H4 (cell line): Measurements from ENCODE around the gene KIF1B. TPM values are rescaled to one million over a fixed set of nuclear protein-coding genes. Genes with fewer than 3 reads are reported as not detected.

ENCODE experiments used
- DNase-seq: peaks from one replicate; pipeline ENCODE4 v3.0.0-alpha.2; 2015; ENCODE audit warnings: low spot score
- total RNA-seq: library from RNA; depleted of rRNA; stranded (reverse); fragments of >200 nt; shearing (Covaris generic); gene quantifications from 2 replicates; pipeline ENCODE4 v1.2.3, GENCODE V29; 2014

The KIF1B gene
- total RNA-seq, 1 experiment from 2014 or later = 11.4 TPM

- DNase-seq = no peak
These were observed 73.1 kb downstream of the KIF1B start for GRCh38 chr1:10283318-10283984.

GRCh38 chr1:10286244-10286643, 75.9 kb downstream of the KIF1B start:
- no peak for DNase-seq

GRCh38 chr1:10287023-10287645, 76.8 kb downstream of the KIF1B start:
- DNase-seq = no peak

- DNase-seq = no peak
These were observed 77.8 kb downstream of the KIF1B start for GRCh38 chr1:10288029-10288615.

GRCh38 chr1:10291705-10292104, 81.3 kb downstream of the KIF1B start:
- DNase-seq = no peak

DNA sequence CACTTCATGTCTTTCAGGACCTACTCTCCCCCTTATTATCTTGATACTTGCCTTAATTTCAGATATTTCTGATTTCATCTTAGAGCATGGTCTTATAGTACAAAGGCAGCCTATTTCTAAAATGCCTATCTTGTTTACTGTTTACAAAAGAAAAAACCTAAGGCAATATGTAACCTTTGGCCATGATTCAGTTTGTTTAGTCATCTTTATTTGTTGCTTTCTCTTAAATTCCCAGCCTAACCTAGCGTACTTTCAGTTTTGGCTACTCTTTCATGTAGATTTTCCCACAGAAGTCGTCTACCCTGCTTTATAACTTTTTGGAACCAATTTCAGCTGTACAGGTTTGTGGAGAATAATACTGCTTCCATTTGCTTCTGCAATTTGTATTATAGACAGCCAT, 81.8 kb downstream of the KIF1B start:
- peak; percentile 21 for DNase-seq

- no peak for DNase-seq
These were observed 85.2 kb downstream of the KIF1B start for GRCh38 chr1:10295481-10296085.

- DNase-seq = no peak
These were observed 88.8 kb downstream of the KIF1B start for GRCh38 chr1:10299151-10299550.

- no peak for DNase-seq
These were observed 92.0 kb downstream of the KIF1B start for GRCh38 chr1:10302416-10302815.

- no peak for DNase-seq
These were observed 93.9 kb downstream of the KIF1B start for GRCh38 chr1:10304295-10304694.

- no peak for DNase-seq
These were observed 96.1 kb downstream of the KIF1B start for GRCh38 chr1:10306435-10306834.

DNA sequence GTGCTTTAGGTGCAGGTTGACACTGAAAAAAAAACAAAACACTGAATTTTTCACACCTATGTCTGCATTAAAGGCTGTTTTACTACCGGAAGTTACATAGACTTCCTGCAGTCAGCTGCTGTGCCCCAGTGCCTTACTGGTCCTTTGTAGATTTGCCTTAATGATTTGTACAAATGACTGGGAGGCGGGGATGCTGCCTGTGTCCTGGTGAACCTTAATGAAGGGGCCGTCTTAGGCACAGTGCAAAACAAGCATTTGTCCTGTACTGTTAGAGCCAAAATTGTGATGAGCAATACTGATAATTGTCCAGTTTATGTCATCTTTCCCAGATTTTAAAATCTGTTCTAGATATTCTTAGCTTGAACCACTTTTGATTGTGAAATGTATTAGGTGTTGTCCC, 97.6 kb downstream of the KIF1B start:
- no peak for DNase-seq

GRCh38 chr1:10309243-10310011, 99.1 kb downstream of the KIF1B start:
- DNase-seq = no peak

DNA sequence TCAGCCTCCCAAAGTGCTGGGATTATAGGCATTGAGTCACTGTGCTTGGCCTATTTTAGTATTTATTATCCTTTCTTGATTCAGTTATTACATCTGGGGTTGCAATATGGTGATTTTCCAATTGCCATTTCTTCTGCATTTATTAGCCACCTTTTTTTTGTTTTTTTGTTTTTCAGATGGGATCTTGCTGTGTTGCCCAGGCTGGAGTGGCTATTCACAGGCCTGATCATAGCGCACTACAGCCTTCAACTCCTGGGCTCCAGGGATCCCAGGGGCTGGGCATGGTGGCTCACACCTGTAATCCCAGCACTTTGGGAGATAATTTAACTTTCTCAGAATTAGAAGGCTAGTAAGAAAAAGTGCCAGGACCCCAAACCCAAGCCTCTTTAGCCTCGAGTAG, 106.4 kb downstream of the KIF1B start:
- DNase-seq = no peak

- DNase-seq = no peak
These were observed 109.4 kb downstream of the KIF1B start for GRCh38 chr1:10319750-10320149.

DNA sequence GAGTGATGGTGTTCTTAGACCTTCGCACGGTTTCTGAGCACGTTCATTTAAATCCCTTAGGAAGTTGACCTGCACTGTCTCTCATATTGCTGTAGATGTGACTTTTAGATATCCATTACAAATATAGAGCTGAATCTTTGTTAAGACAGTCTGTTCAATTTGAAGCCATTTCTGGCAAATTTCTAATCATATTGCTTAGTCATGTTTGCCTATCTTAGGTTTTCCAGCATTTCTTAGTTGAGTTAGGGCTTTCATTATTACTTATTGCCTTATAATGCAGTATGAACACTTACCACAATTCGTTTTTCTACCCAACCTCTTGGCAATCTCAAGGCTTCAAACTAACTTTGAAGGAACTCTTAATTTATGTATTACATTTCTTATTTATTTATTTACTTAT, 110.0 kb downstream of the KIF1B start:
- no peak for DNase-seq

GRCh38 chr1:10322821-10323220, 112.5 kb downstream of the KIF1B start:
- DNase-seq = no peak

- no peak for DNase-seq
These were observed 114.3 kb downstream of the KIF1B start for GRCh38 chr1:10324627-10325026.

DNA sequence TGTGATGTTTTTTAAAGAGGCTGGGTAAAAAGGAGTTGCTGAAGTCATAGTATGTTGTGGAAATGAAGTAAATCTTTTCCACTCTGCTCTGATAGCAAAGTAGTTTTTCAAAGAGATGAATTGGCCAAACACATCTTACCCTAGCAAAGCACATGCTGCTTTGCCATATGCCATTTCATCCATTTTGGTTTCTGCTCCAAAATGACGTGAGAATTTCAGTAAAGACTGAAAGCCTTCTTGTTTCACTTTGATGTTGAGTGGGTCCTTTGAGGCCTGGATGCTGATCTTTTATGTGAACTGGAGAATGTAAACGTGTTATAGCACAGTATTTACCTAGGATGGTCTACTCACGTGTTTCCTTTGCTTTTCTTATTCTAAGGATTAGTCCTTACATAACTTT, 115.2 kb downstream of the KIF1B start:
- no peak for DNase-seq

GRCh38 chr1:10326251-10326650, 115.9 kb downstream of the KIF1B start:
- no peak for DNase-seq

GRCh38 chr1:10328180-10328963, 118.0 kb downstream of the KIF1B start:
- DNase-seq = no peak
